ENCODE data around the gene RAB26.
"Not testable (repeated sequence)": the region's sequence is repeated elsewhere in the genome, so short reads cannot be mapped to it uniquely, and the experiment has no call there.

DNA sequence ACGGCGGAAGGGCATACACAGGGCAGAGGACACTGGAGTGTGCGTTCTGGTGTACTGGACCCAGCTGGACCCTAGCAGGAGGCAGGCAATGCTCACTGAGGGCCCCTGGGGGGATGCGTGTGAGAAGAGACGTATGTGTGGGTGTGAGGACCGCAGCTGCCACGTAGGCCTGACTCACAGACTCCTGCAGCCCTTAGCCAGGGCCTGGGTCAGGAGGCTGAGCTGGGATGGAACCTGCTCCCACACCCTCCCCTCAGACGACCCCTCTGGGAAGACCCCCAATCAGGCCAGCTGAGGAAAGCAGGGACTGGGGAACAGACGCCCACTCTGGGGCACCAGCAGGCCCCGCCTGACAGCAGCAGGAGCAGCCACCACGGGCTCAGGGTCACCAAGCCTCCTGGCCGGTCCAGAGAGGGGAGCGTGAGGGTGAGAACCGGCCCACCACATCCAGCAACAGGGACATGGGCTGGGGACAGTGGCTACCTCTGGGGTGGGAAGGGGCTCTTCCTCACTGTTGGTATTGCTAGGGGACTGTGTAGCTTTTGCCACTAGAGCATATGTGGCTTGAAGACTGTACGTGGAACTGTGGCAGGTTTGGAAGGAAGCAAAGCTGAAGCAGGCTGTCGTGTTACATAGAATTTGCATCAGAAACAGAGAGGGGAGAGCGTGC lies 41.2 kb upstream of the RAB26 start:
- TF ChIP-seq, protein P1, sequence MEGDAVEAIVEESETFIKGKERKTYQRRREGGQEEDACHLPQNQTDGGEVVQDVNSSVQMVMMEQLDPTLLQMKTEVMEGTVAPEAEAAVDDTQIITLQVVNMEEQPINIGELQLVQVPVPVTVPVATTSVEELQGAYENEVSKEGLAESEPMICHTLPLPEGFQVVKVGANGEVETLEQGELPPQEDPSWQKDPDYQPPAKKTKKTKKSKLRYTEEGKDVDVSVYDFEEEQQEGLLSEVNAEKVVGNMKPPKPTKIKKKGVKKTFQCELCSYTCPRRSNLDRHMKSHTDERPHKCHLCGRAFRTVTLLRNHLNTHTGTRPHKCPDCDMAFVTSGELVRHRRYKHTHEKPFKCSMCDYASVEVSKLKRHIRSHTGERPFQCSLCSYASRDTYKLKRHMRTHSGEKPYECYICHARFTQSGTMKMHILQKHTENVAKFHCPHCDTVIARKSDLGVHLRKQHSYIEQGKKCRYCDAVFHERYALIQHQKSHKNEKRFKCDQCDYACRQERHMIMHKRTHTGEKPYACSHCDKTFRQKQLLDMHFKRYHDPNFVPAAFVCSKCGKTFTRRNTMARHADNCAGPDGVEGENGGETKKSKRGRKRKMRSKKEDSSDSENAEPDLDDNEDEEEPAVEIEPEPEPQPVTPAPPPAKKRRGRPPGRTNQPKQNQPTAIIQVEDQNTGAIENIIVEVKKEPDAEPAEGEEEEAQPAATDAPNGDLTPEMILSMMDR (IDR thresholded peaks at IDR 0.05): not testable (repeated sequence)
- TF ChIP-seq EP300, POLR2A, POLR2AphosphoS5 (IDR thresholded peaks at IDR 0.05): not testable (repeated sequence)
